Body of pancreas (tissue), 4 donors: ENCODE results near the gene CLEC16A.

ENCODE experiments used
- POLR2A ChIP-seq, 3 donors: fragments of 450-650 bp; IDR thresholded peaks; one replicate each; pipeline ENCODE4 v1.6.1; 2016; ENCODE audit warnings: antibody characterized with exemption in 3 of 3, mild to moderate bottlenecking in 2 of 3
- TF ChIP-seq, protein P1 (sequence below), 7 experiments: fragments of 450-650 bp in 4 of 7; fragments of 200-600 bp in 3 of 7; sonication (generic) in 3 of 7; IDR thresholded peaks; one replicate each; pipeline ENCODE4 v1.5.1; 2016 to 2019; ENCODE audit warnings: antibody characterized with exemption in 7 of 7

DNA sequence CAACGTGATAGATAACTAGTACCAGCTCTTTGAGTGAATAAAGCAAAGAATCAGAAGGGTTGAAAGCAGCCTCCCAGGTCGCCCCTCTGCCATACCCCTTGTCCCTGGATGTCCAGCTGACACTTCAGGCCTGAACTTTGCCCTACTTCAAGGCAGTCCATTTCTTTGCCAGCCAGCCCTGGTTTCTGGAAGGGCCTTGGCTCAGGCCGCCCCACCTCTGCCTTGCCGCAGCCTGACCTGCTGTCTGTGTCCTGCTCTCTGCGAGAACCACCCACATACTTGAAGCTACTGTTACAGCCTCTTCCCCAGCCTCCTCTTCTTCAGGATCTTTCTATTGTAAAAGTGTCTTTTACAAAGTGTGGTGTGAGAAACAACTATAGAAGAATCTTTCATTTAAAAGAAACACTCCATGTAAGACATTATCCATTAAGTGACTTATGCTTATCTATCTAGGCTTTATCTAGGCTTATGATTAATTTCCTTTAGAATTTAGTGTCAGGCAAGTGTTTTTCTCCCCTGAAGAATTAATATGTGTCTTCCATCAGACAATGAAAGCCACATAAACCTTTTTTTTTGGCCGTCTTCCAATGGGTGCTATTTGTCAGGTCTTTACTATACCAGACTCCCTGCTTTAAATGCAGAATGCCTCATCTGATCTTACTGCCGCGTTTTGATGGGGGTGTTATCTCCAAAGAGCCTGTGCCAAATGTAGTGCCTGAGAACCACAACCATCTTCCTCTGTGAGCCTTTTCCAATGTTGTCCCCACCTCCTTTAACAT is 177.7 kb downstream of the CLEC16A start:
- no peak for TF ChIP-seq POLR2A (IDR thresholded peaks at IDR 0.05)
- TF ChIP-seq, protein P1, sequence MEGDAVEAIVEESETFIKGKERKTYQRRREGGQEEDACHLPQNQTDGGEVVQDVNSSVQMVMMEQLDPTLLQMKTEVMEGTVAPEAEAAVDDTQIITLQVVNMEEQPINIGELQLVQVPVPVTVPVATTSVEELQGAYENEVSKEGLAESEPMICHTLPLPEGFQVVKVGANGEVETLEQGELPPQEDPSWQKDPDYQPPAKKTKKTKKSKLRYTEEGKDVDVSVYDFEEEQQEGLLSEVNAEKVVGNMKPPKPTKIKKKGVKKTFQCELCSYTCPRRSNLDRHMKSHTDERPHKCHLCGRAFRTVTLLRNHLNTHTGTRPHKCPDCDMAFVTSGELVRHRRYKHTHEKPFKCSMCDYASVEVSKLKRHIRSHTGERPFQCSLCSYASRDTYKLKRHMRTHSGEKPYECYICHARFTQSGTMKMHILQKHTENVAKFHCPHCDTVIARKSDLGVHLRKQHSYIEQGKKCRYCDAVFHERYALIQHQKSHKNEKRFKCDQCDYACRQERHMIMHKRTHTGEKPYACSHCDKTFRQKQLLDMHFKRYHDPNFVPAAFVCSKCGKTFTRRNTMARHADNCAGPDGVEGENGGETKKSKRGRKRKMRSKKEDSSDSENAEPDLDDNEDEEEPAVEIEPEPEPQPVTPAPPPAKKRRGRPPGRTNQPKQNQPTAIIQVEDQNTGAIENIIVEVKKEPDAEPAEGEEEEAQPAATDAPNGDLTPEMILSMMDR (IDR thresholded peaks at IDR 0.05): no peak
